ENCODE results near the gene AFF3.

DNA sequence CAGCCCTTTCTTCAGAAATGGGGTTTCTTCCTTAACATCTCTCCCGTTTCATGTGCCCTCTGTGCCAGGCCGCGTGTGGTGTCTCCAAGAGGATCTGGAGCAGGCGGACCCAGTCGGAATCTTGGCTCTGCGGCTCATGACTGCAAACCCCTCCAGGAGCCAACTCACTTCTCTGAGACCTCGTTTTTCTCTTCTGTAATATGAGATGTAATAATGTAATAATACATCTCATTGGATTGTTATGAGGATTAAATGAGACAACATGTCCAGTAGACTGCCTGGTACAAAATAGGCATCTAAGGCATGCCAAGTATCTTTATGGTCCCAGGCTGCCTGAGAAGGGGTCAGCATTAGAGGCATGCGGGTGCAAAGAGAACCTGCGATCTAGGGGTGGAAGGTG is 431.2 kb downstream of the AFF3 start:
- TF ChIP-seq, protein P1, sequence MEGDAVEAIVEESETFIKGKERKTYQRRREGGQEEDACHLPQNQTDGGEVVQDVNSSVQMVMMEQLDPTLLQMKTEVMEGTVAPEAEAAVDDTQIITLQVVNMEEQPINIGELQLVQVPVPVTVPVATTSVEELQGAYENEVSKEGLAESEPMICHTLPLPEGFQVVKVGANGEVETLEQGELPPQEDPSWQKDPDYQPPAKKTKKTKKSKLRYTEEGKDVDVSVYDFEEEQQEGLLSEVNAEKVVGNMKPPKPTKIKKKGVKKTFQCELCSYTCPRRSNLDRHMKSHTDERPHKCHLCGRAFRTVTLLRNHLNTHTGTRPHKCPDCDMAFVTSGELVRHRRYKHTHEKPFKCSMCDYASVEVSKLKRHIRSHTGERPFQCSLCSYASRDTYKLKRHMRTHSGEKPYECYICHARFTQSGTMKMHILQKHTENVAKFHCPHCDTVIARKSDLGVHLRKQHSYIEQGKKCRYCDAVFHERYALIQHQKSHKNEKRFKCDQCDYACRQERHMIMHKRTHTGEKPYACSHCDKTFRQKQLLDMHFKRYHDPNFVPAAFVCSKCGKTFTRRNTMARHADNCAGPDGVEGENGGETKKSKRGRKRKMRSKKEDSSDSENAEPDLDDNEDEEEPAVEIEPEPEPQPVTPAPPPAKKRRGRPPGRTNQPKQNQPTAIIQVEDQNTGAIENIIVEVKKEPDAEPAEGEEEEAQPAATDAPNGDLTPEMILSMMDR (IDR thresholded peaks at IDR 0.05; ENCODE audit: low read depth, low read length), result no peak
- no peak for TF ChIP-seq EZH2phosphoT487 (IDR thresholded peaks at IDR 0.05; ENCODE audit: low read depth)
